K562 (cell line): Measurements from ENCODE around the gene PSME4. TPM values are rescaled to one million over a fixed set of nuclear protein-coding genes. Genes with fewer than 3 reads are reported as not detected.
A peak's percentile ranks its signal among the peaks of the same experiment; 100 is the strongest.

Experiments used
- ATAC-seq: fragments of 200-7000 bp; cut with Tn5 transposase; 3 replicates; pipeline ENCODE4 v1.9.1; 2020; ENCODE audit warnings: moderate library complexity
- BruUV-seq: library from RNA; stranded (reverse); fragments of 400-500 nt; replicated peaks from 2 replicates; lab custom pipeline; 2021; lab: Mats Ljungman, UMichigan
- CTCF ChIA-PET: fragments of 300-600 bp; formaldehyde crosslinking; extraction: SDS; loops from one replicate; lab custom pipeline; 2021; ENCODE audit warnings: low intra/inter-chr PET ratio; lab: Yijun Ruan, JAX
- POLR2A ChIA-PET: fragments of 300-600, 350-650 bp; sonication (Branson Sonifier 250); formaldehyde crosslinking; extraction: SDS; loops from one replicate; lab custom pipeline; 2021; ENCODE audit warnings: antibody characterized with exemption, inconsistent platforms; lab: Yijun Ruan, JAX
- DNase-seq, 4 experiments: peaks; one replicate each; pipeline versions ENCODE4 v3.0.0 to v3.0.0-alpha.2; 2011 to 2018; ENCODE audit warnings: low spot score in 3 of 4, mixed read lengths in 3 of 4; ENCODE audit errors: extremely low read depth in 1 of 4
- FAIRE-seq: peaks from 2 replicates; lab custom pipeline; 2011; peaks lifted over from hg19 to GRCh38; lab: Jason Lieb, UNC
- H2AFZ ChIP-seq: 2 replicates; pipeline ENCODE4 v1.6.0; 2011; ENCODE audit warnings: low read depth, low read length, control low read depth, inconsistent platforms
- H3K27ac ChIP-seq: fragments of 200-600 bp; 3 replicates; pipeline ENCODE4 v1.8.0; 2011; ENCODE audit warnings: low read depth, mild to moderate bottlenecking, control low read depth, inconsistent platforms, low read length, moderate library complexity, mixed read lengths; ENCODE audit errors: extremely low read depth
- H3K27me3 ChIP-seq, 2 experiments: fragments of 300-600 bp in 1 of 2; 2 replicates in 1 of 2; 3 replicates in 1 of 2; pipeline versions ENCODE4 v1.6.0 to v1.8.0; 2011; ENCODE audit warnings: inconsistent platforms in 2 of 2, low read length in 2 of 2, mild to moderate bottlenecking in 1 of 2, mixed read lengths in 1 of 2, moderate library complexity in 1 of 2; ENCODE audit not compliant: control insufficient read depth in 2 of 2, insufficient read depth in 2 of 2
- H3K36me3 ChIP-seq: fragments of 300-600 bp; 3 replicates; pipeline ENCODE4 v1.8.0; 2011; ENCODE audit warnings: mild to moderate bottlenecking, low read length, inconsistent platforms; ENCODE audit not compliant: control insufficient read depth, insufficient read depth
- H3K4me1 ChIP-seq, 2 experiments: fragments of 200-600 bp in 1 of 2; replicated peaks in 1 of 2; 2 replicates in 1 of 2; 3 replicates in 1 of 2; pipeline versions ENCODE4 v1.5.1 to v1.8.0; 2011; ENCODE audit warnings: inconsistent platforms in 2 of 2, low read length in 2 of 2, mild to moderate bottlenecking in 1 of 2, mixed read lengths in 1 of 2, moderate library complexity in 1 of 2; ENCODE audit not compliant: control insufficient read depth in 2 of 2, insufficient read depth in 2 of 2
- H3K4me2 ChIP-seq: 2 replicates; pipeline ENCODE4 v1.6.1; 2011; ENCODE audit warnings: low read length, control low read depth, inconsistent platforms, mixed read lengths; ENCODE audit not compliant: insufficient read depth
- H3K4me3 ChIP-seq: fragments of 200-600 bp; sonication (generic), shearing (Covaris generic); 2 replicates; pipeline ENCODE4 v1.5.1; 2016; ENCODE audit warnings: control low read depth, inconsistent platforms
- H3K79me2 ChIP-seq: fragments of 200-600 bp; 3 replicates; pipeline ENCODE4 v1.8.0; 2011; ENCODE audit warnings: low read length, inconsistent platforms; ENCODE audit not compliant: control insufficient read depth, insufficient read depth
- H3K9ac ChIP-seq, 2 experiments: 2 replicates each; pipeline versions ENCODE4 v1.6.0 to v1.6.1; 2011; ENCODE audit warnings: low read depth in 2 of 2, low read length in 2 of 2, control low read depth in 1 of 2, inconsistent platforms in 1 of 2, mild to moderate bottlenecking in 1 of 2, mixed read lengths in 1 of 2; ENCODE audit not compliant: insufficient read depth in 1 of 2
- H3K9me1 ChIP-seq: one replicate; pipeline ENCODE4 v1.6.0; 2011; ENCODE audit warnings: inconsistent platforms, mild to moderate bottlenecking, low read length, moderate library complexity; ENCODE audit not compliant: control insufficient read depth, insufficient read depth
- H3K9me3 ChIP-seq: replicated peaks from 2 replicates; pipeline ENCODE4 v1.5.1; 2011; ENCODE audit warnings: low read depth, low read length, inconsistent platforms; ENCODE audit not compliant: control insufficient read depth, insufficient read depth
- H4K20me1 ChIP-seq: replicated peaks from 2 replicates; pipeline ENCODE4 v1.6.1; 2011; ENCODE audit warnings: low read length, inconsistent platforms, mixed read lengths; ENCODE audit not compliant: control insufficient read depth, insufficient read depth
- CEBPB ChIP-seq: fragments of 450-650 bp; IDR thresholded peaks from 2 replicates; pipeline ENCODE4 v1.6.1; 2016; ENCODE audit warnings: missing genetic modification characterization, missing compliant biosample characterization
- FUS ChIP-seq: fragments of 200-400 bp; formaldehyde crosslinking; optimal IDR thresholded peaks from 2 replicates; pipeline ENCODE3; 2017; ENCODE audit warnings: low read depth, low read length
- HBP1 ChIP-seq: fragments of 450-650 bp; formaldehyde crosslinking; IDR thresholded peaks from 2 replicates; pipeline ENCODE4 v1.4.0; 2022; ENCODE audit warnings: missing genetic modification characterization
- LCOR ChIP-seq: sonication (generic); formaldehyde crosslinking; IDR thresholded peaks from 2 replicates; pipeline ENCODE4 v1.8.0; 2022; ENCODE audit warnings: mild to moderate bottlenecking, missing genetic modification reagents
- YY1 ChIP-seq, 3 experiments: IDR thresholded peaks; 2 replicates each; pipeline ENCODE4 v1.6.1; 2011; ENCODE audit warnings: low read length in 2 of 3, mild to moderate bottlenecking in 2 of 3, moderate library complexity in 2 of 3, borderline replicate concordance in 1 of 3, control low read depth in 1 of 3, low read depth in 1 of 3; ENCODE audit not compliant: insufficient read depth in 3 of 3, insufficient replicate concordance in 2 of 3, control insufficient read depth in 1 of 3, insufficient read length in 1 of 3; ENCODE audit errors: extremely low read depth in 1 of 3
- WGBS: fragments of 100-300 bp; shearing (Covaris generic); methylation state at CpG from one replicate; pipeline ENCODE4 v1.1.6; 2016; ENCODE audit warnings: low coverage, mixed read lengths; ENCODE audit not compliant: insufficient coverage; ENCODE audit errors: missing lambda C conversion rate; 5-methylcytosine and 5-hydroxymethylcytosine counted together
- in situ Hi-C: fragments of 300-500 bp; cut with MboI; formaldehyde crosslinking; loops from 4 replicates; pipeline ENCODE4 v1.15.0; 2018; ENCODE audit warnings: inconsistent platforms, mixed read lengths
- intact Hi-C: fragments of 100-400 bp; cut with micrococcal nuclease; formaldehyde crosslinking; loops from 2 replicates; pipeline ENCODE4 v1.14.2; 2022
- polyA plus RNA-seq, 8 experiments: library from polyadenylated mRNA; depleted of rRNA in 4 of 8; stranded (reverse) in 5 of 8; unstranded in 3 of 8; fragments of >200 nt; fragmentation: Nextera tagmentation in 2 of 8; fragmentation: Illumina TruSeq in 1 of 8; extraction: Ambion mirVana in 2 of 8; extraction: Trizol in 1 of 8; gene quantifications; 2 replicates each; pipeline versions ENCODE4 v1.2.1 to v1.2.3, GENCODE V29; 2011 to 2014; ENCODE audit warnings: inconsistent platforms in 1 of 8, missing spikeins in 1 of 8
- total RNA-seq, 7 experiments: library from RNA; depleted of rRNA in 6 of 7; stranded (reverse); fragments of >200 nt in 6 of 7; fragmentation: Illumina TruSeq in 2 of 7; extraction: Trizol in 2 of 7; gene quantifications; 2 replicates each; pipeline versions ENCODE4 v1.2.1 to v1.2.3, GENCODE V29; 2011 to 2021; ENCODE audit warnings: low replicate concordance in 1 of 7
- TF ChIP-seq, protein P1 (sequence below): fragments of 450-650 bp; IDR thresholded peaks from 2 replicates; pipeline ENCODE4 v1.6.1; 2017; ENCODE audit warnings: antibody characterized with exemption, mild to moderate bottlenecking
- TF ChIP-seq, protein P2 (sequence below): sonication (generic); formaldehyde crosslinking; IDR thresholded peaks from 2 replicates; pipeline ENCODE4 v1.8.1; 2022; ENCODE audit warnings: missing genetic modification reagents

Gene PSME4
- total and polyA plus RNA-seq, 9 of the 15 experiments (the other 6 are each of a cell fraction or from before 2014, with no cell fraction given) = 24.3 to 77.8 (median 40.5) TPM

DNA sequence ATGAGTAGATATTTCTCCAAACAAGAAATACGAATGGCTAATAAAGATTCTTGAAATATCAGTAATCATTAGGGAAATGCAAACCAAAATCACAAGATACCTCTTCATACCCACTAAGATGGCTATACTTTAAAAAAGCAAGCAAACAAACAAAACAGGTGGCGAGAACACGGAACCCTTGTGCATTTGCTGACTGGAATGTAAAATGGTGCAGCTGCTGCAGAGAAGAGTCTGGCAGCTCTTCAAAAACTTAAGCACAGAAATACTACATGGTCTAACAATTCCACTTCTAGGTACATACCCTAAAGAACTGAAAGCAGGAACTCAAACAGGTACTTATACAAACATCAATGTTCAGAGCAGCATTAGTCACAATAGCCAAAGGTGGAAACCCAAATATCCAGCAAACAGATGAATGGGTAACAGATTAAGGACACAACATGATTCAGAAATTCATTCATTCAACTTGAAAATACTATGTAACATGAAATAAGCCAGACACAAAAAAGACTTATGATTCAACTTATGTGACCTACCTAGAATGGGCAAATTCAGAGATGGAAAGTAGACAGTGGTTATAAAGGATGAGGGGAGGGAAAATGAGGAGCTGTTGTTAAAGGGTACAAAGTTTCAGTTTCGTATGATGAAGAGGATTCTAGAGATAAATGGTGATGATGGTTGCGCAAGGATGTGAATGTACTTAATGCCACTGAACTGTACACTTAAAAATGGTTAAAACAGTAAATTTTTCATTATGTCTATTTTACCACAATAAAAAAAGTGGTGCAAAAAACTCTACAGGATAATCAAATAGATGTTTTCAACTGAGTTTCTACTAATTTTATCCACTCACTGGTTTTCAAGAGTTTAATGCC lies 84.2 kb downstream of the PSME4 start:
- BruUV-seq = no TSS peak
- no peak for FAIRE-seq

DNA sequence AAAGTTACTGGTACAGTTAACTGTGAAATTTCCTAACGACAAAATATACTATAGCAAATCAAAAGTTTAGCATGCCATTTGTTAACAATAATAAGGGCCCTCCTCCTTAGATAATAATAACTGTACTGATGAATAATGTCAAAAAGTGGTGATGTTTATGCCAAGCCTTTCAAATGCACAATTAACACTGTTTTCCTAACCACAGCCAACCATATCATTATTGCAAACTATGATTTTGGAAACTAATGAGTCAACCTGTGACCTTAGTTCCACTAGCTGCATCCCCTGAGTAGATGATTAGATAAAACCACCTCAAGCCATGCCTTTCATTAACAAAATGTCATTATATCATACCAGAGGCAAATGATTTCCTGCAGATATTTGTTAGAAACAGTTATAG lies 85.9 kb downstream of the PSME4 start:
- Histone ChIP-seq H3K79me2 (no peaks in the 10 kb centered on the region), H4K20me1 (no peaks in the 10 kb centered on the region), H3K9me1 (no peaks in the 10 kb centered on the region), H3K4me2 (no peak overlapping the region), H3K27me3 (no peaks in the 10 kb centered on the region), H2AFZ (no peak overlapping the region), H3K27ac (no peak overlapping the region), H3K9ac (no peak overlapping the region), H3K9me3 (no peaks in the 10 kb centered on the region), H3K4me3 (no peak overlapping the region), H3K36me3 (peaks cover 93% of the 10 kb centered on the region), H3K4me1 (no peaks in the 10 kb centered on the region)
- ATAC-seq = no peak
- no TSS peak for BruUV-seq
- POLR2A ChIA-PET = no interaction called here
- intact Hi-C loops = no loop called here
- FAIRE-seq = no peak
- WGBS = 86% methylated on average over 1 of the region's 1 CpG
- DNase-seq = no peak
- in situ Hi-C loops = no loop called here
- CTCF ChIA-PET = no interaction called here
- TF ChIP-seq HBP1 (CRISPR knock-in tag) (no peak), FUS (no peak), LCOR (CRISPR knock-in tag) (no peak)
- TF ChIP-seq, protein P1, sequence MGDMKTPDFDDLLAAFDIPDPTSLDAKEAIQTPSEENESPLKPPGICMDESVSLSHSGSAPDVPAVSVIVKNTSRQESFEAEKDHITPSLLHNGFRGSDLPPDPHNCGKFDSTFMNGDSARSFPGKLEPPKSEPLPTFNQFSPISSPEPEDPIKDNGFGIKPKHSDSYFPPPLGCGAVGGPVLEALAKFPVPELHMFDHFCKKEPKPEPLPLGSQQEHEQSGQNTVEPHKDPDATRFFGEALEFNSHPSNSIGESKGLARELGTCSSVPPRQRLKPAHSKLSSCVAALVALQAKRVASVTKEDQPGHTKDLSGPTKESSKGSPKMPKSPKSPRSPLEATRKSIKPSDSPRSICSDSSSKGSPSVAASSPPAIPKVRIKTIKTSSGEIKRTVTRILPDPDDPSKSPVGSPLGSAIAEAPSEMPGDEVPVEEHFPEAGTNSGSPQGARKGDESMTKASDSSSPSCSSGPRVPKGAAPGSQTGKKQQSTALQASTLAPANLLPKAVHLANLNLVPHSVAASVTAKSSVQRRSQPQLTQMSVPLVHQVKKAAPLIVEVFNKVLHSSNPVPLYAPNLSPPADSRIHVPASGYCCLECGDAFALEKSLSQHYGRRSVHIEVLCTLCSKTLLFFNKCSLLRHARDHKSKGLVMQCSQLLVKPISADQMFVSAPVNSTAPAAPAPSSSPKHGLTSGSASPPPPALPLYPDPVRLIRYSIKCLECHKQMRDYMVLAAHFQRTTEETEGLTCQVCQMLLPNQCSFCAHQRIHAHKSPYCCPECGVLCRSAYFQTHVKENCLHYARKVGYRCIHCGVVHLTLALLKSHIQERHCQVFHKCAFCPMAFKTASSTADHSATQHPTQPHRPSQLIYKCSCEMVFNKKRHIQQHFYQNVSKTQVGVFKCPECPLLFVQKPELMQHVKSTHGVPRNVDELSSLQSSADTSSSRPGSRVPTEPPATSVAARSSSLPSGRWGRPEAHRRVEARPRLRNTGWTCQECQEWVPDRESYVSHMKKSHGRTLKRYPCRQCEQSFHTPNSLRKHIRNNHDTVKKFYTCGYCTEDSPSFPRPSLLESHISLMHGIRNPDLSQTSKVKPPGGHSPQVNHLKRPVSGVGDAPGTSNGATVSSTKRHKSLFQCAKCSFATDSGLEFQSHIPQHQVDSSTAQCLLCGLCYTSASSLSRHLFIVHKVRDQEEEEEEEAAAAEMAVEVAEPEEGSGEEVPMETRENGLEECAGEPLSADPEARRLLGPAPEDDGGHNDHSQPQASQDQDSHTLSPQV = no peak
- TF ChIP-seq, protein P2, sequence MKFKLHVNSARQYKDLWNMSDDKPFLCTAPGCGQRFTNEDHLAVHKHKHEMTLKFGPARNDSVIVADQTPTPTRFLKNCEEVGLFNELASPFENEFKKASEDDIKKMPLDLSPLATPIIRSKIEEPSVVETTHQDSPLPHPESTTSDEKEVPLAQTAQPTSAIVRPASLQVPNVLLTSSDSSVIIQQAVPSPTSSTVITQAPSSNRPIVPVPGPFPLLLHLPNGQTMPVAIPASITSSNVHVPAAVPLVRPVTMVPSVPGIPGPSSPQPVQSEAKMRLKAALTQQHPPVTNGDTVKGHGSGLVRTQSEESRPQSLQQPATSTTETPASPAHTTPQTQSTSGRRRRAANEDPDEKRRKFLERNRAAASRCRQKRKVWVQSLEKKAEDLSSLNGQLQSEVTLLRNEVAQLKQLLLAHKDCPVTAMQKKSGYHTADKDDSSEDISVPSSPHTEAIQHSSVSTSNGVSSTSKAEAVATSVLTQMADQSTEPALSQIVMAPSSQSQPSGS (CRISPR knock-in tag) = no peak

More for the DNA sequence above, 84.2 kb downstream of the PSME4 start:
- ChIA-PET POLR2A (no interaction called here), CTCF (no interaction called here)
- no peaks in the 10 kb centered on the region for H3K9me1 ChIP-seq
- H3K27ac ChIP-seq = no peak overlapping the region
- no peaks in the 10 kb centered on the region for H3K27me3 ChIP-seq
- ATAC-seq (no peak), DNase-seq (no peak)
- no peak for TF ChIP-seq YY1 (IDR thresholded peaks at IDR 0.05; ENCODE audit: borderline replicate concordance in 1 of 3, control insufficient read depth in 1 of 3, extremely low read depth in 1 of 3, insufficient read depth in 3 of 3, insufficient read length in 1 of 3, insufficient replicate concordance in 2 of 3, low read depth in 1 of 3, low read length in 2 of 3)
- TF ChIP-seq CEBPB (tag) = peak; percentile 66
- no peak overlapping the region for H3K4me2 ChIP-seq
- peaks cover 93% of the 10 kb centered on the region for H3K36me3 ChIP-seq
- H2AFZ ChIP-seq = no peak overlapping the region
- no peaks in the 10 kb centered on the region for H3K4me1 ChIP-seq
- H4K20me1 ChIP-seq = no peaks in the 10 kb centered on the region
- no peaks in the 10 kb centered on the region for H3K9me3 ChIP-seq
- no peak overlapping the region for H3K4me3 ChIP-seq
- no peak overlapping the region for H3K9ac ChIP-seq
- no peaks in the 10 kb centered on the region for H3K79me2 ChIP-seq
- intact Hi-C loops = no loop called here
- 97% methylated on average over 5 of the region's 5 CpGs for WGBS
- in situ Hi-C loops = no loop called here
